ENCODE data around the gene USP10.

Gene USP10

DNA sequence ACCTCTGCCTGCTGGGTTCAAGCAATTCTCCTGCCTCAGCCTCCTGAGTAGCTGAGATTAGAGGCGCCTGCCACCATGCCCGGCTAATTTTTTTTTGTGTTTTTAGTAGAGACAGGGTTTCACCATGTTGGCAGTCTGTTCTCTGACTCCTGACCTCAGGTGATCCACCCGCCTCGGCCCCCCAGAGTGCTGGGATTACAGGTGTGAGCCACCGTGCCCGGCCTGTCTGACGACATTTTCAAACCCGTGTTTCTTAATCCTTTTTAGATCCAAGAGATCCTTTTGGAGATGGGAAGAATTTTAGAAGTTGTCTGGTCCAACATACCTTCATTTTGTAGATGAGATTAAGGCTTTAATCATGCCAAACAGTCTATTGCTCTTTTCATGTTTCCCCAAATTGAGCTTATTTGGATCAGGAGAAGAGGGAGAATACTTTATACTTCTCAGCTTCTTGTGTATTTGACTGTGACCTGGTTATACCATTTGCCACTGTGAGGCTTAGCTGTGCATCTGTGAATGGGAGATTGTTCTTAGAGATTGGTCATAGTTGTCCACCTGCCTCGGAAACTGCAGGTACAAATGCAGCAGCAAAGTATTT lies 25.8 kb downstream of the USP10 start:
- Histone ChIP-seq H3K56ac (ENCODE audit: low read length) (no peak overlapping the region), H3K23ac (ENCODE audit: low read length) (no peak overlapping the region), H3K4me2 (ENCODE audit: low read length) (peak overlapping the region; percentile 10), H3K27me3 (ENCODE audit: insufficient read depth, low read length, poor library complexity) (no peaks in the 10 kb centered on the region), H3K36me3 (ENCODE audit: control insufficient read depth, insufficient read depth, low read length) (no peaks in the 10 kb centered on the region), H4K5ac (ENCODE audit: low read length) (no peak overlapping the region), H3K79me2 (ENCODE audit: control insufficient read depth, insufficient read depth, low read length) (peaks cover 76% of the 10 kb centered on the region), H2BK15ac (replicated peaks; ENCODE audit: low read depth) (no peak overlapping the region), H2BK120ac (ENCODE audit: low read depth, low read length) (no peak overlapping the region), H4K8ac (ENCODE audit: low read depth, low read length) (no peak overlapping the region), H3K9ac (ENCODE audit: low read length) (no peak overlapping the region), H2BK5ac (ENCODE audit: low read length) (no peak overlapping the region), H3K4me3 (ENCODE audit: low read length) (no peak overlapping the region), H3K4me1 (ENCODE audit: control insufficient read depth, low read depth, low read length) (peaks cover 20% of the 10 kb centered on the region), H3K18ac (ENCODE audit: low read length) (peak overlapping the region; percentile 7), H3K27ac (ENCODE audit: low read depth, low read length) (peak overlapping the region; percentile 79), H3K79me1 (ENCODE audit: low read length) (peaks cover 8% of the 10 kb centered on the region), H3K4ac (ENCODE audit: low read depth, low read length) (no peak overlapping the region), H2AK5ac (ENCODE audit: low read length) (no peak overlapping the region)
- DNase-seq, result peak; percentile 64
- WGBS (ENCODE audit: extremely low coverage, insufficient coverage, low lambda C conversion rate), result no CpG with 5 or more reads among the region's 9 CpGs

GRCh38 chr16:84726079-84726668 lies 26.4 kb downstream of the USP10 start:
- Histone ChIP-seq H2BK15ac (replicated peaks; ENCODE audit: low read depth) (no peak overlapping the region), H3K79me2 (ENCODE audit: control insufficient read depth, insufficient read depth, low read length) (peaks cover 71% of the 10 kb centered on the region), H3K4ac (ENCODE audit: low read depth, low read length) (no peak overlapping the region), H3K56ac (ENCODE audit: low read length) (peak overlapping the region; percentile 68), H3K4me1 (ENCODE audit: control insufficient read depth, low read depth, low read length) (peaks cover 20% of the 10 kb centered on the region), H3K23ac (ENCODE audit: low read length) (no peak overlapping the region), H4K5ac (ENCODE audit: low read length) (no peak overlapping the region), H3K4me3 (ENCODE audit: low read length) (no peak overlapping the region), H3K79me1 (ENCODE audit: low read length) (peaks cover 8% of the 10 kb centered on the region), H3K27ac (ENCODE audit: low read depth, low read length) (peak overlapping the region; percentile 62), H2AK5ac (ENCODE audit: low read length) (no peak overlapping the region), H3K18ac (ENCODE audit: low read length) (peak overlapping the region; percentile 29), H2BK5ac (ENCODE audit: low read length) (no peak overlapping the region), H3K4me2 (ENCODE audit: low read length) (peak overlapping the region; percentile 10), H3K36me3 (ENCODE audit: control insufficient read depth, insufficient read depth, low read length) (no peaks in the 10 kb centered on the region), H3K27me3 (ENCODE audit: insufficient read depth, low read length, poor library complexity) (no peaks in the 10 kb centered on the region), H4K8ac (ENCODE audit: low read depth, low read length) (no peak overlapping the region), H2BK120ac (ENCODE audit: low read depth, low read length) (no peak overlapping the region), H3K9ac (ENCODE audit: low read length) (peak overlapping the region; percentile 2)
- peak; percentile 85 for DNase-seq
- no CpG with 5 or more reads among the region's 12 CpGs for WGBS (ENCODE audit: extremely low coverage, insufficient coverage, low lambda C conversion rate)

GRCh38 chr16:84726669-84727467 lies 27.1 kb downstream of the USP10 start:
- peaks cover 70% of the 10 kb centered on the region for H3K79me2 ChIP-seq (ENCODE audit: control insufficient read depth, insufficient read depth, low read length)
- H2BK5ac ChIP-seq (ENCODE audit: low read length), result peak overlapping the region; percentile 12
- no peak overlapping the region for H3K23ac ChIP-seq (ENCODE audit: low read length)
- H3K4me3 ChIP-seq (ENCODE audit: low read length), result no peak overlapping the region
- H3K9ac ChIP-seq (ENCODE audit: low read length), result peak overlapping the region; percentile 2
- peaks cover 20% of the 10 kb centered on the region for H3K4me1 ChIP-seq (ENCODE audit: control insufficient read depth, low read depth, low read length)
- no peak overlapping the region for H2BK15ac ChIP-seq (replicated peaks; ENCODE audit: low read depth)
- no CpG with 5 or more reads among the region's 14 CpGs for WGBS (ENCODE audit: extremely low coverage, insufficient coverage, low lambda C conversion rate)
- H3K4ac ChIP-seq (ENCODE audit: low read depth, low read length), result no peak overlapping the region
- no peak for DNase-seq
- peaks cover 8% of the 10 kb centered on the region for H3K79me1 ChIP-seq (ENCODE audit: low read length)
- H2BK120ac ChIP-seq (ENCODE audit: low read depth, low read length), result no peak overlapping the region
- no peaks in the 10 kb centered on the region for H3K27me3 ChIP-seq (ENCODE audit: insufficient read depth, low read length, poor library complexity)
- H3K18ac ChIP-seq (ENCODE audit: low read length), result peak overlapping the region; percentile 29
- H4K5ac ChIP-seq (ENCODE audit: low read length), result no peak overlapping the region
- H3K56ac ChIP-seq (ENCODE audit: low read length), result peak overlapping the region; percentile 54
- peak overlapping the region; percentile 39 for H3K27ac ChIP-seq (ENCODE audit: low read depth, low read length)
- H2AK5ac ChIP-seq (ENCODE audit: low read length), result no peak overlapping the region
- H3K36me3 ChIP-seq (ENCODE audit: control insufficient read depth, insufficient read depth, low read length), result no peaks in the 10 kb centered on the region
- no peak overlapping the region for H3K4me2 ChIP-seq (ENCODE audit: low read length)
- no peak overlapping the region for H4K8ac ChIP-seq (ENCODE audit: low read depth, low read length)

GRCh38 chr16:84728853-84729424 lies 29.1 kb downstream of the USP10 start:
- no peak overlapping the region for H4K8ac ChIP-seq (ENCODE audit: low read depth, low read length)
- H2BK15ac ChIP-seq (replicated peaks; ENCODE audit: low read depth), result no peak overlapping the region
- no peak overlapping the region for H2BK120ac ChIP-seq (ENCODE audit: low read depth, low read length)
- no peak overlapping the region for H3K9ac ChIP-seq (ENCODE audit: low read length)
- no peak overlapping the region for H3K4me2 ChIP-seq (ENCODE audit: low read length)
- no CpG with 5 or more reads among the region's 10 CpGs for WGBS (ENCODE audit: extremely low coverage, insufficient coverage, low lambda C conversion rate)
- H3K27ac ChIP-seq (ENCODE audit: low read depth, low read length), result no peak overlapping the region
- no peak overlapping the region for H3K4me3 ChIP-seq (ENCODE audit: low read length)
- H3K79me1 ChIP-seq (ENCODE audit: low read length), result peaks cover 10% of the 10 kb centered on the region
- no peaks in the 10 kb centered on the region for H3K27me3 ChIP-seq (ENCODE audit: insufficient read depth, low read length, poor library complexity)
- H3K4me1 ChIP-seq (ENCODE audit: control insufficient read depth, low read depth, low read length), result peaks cover 20% of the 10 kb centered on the region
- no peak for DNase-seq
- no peaks in the 10 kb centered on the region for H3K36me3 ChIP-seq (ENCODE audit: control insufficient read depth, insufficient read depth, low read length)
- H2AK5ac ChIP-seq (ENCODE audit: low read length), result no peak overlapping the region
- H2BK5ac ChIP-seq (ENCODE audit: low read length), result no peak overlapping the region
- H4K5ac ChIP-seq (ENCODE audit: low read length), result no peak overlapping the region
- H3K79me2 ChIP-seq (ENCODE audit: control insufficient read depth, insufficient read depth, low read length), result peaks cover 67% of the 10 kb centered on the region
- H3K18ac ChIP-seq (ENCODE audit: low read length), result no peak overlapping the region
- H3K56ac ChIP-seq (ENCODE audit: low read length), result no peak overlapping the region
- H3K23ac ChIP-seq (ENCODE audit: low read length), result no peak overlapping the region
- H3K4ac ChIP-seq (ENCODE audit: low read depth, low read length), result no peak overlapping the region

- no peaks in the 10 kb centered on the region for H3K36me3 ChIP-seq (ENCODE audit: control insufficient read depth, insufficient read depth, low read length)
- no CpG with 5 or more reads among the region's 7 CpGs for whole genome bisulfite sequencing (ENCODE audit: extremely low coverage, insufficient coverage, low lambda C conversion rate)
- H3K9ac ChIP-seq (ENCODE audit: low read length), result no peak overlapping the region
- no peak overlapping the region for H3K4me3 ChIP-seq (ENCODE audit: low read length)
- no peak for DNase-seq
- H3K23ac ChIP-seq (ENCODE audit: low read length), result no peak overlapping the region
- H3K18ac ChIP-seq (ENCODE audit: low read length), result peak overlapping the region; percentile 71
- H2BK120ac ChIP-seq (ENCODE audit: low read depth, low read length), result peak overlapping the region; percentile 85
- peaks cover 15% of the 10 kb centered on the region for H3K4me1 ChIP-seq (ENCODE audit: control insufficient read depth, low read depth, low read length)
- H4K8ac ChIP-seq (ENCODE audit: low read depth, low read length), result no peak overlapping the region
- no peak overlapping the region for H2AK5ac ChIP-seq (ENCODE audit: low read length)
- H3K27me3 ChIP-seq (ENCODE audit: insufficient read depth, low read length, poor library complexity), result no peaks in the 10 kb centered on the region
- H4K5ac ChIP-seq (ENCODE audit: low read length), result no peak overlapping the region
- no peak overlapping the region for H3K27ac ChIP-seq (ENCODE audit: low read depth, low read length)
- no peak overlapping the region for H2BK15ac ChIP-seq (replicated peaks; ENCODE audit: low read depth)
- H3K79me1 ChIP-seq (ENCODE audit: low read length), result peaks cover 9% of the 10 kb centered on the region
- H3K4ac ChIP-seq (ENCODE audit: low read depth, low read length), result no peak overlapping the region
- peaks cover 68% of the 10 kb centered on the region for H3K79me2 ChIP-seq (ENCODE audit: control insufficient read depth, insufficient read depth, low read length)
- H3K56ac ChIP-seq (ENCODE audit: low read length), result no peak overlapping the region
- no peak overlapping the region for H3K4me2 ChIP-seq (ENCODE audit: low read length)
- H2BK5ac ChIP-seq (ENCODE audit: low read length), result no peak overlapping the region
Measured at GRCh38 chr16:84729716-84730320, 30.0 kb downstream of the USP10 start.

Measured in mesendoderm (in vitro differentiated cells).